Brain microvascular endothelial cell (primary cell): ENCODE data around the gene PRPF40B.

ENCODE experiments used
- DNase-seq: peaks from one replicate; pipeline ENCODE4 v3.0.0-alpha.2; 2020
- H3K27ac ChIP-seq: fragments of 250-450 bp; sonication (Bioruptor Pico); 2 replicates; pipeline ENCODE4 v1.5.1; 2020; ENCODE audit warnings: mild to moderate bottlenecking, moderate library complexity
- H3K27me3 ChIP-seq: fragments of 250-450 bp; sonication (Bioruptor Pico); replicated peaks from 2 replicates; pipeline ENCODE4 v1.5.1; 2020; ENCODE audit warnings: mild to moderate bottlenecking
- H3K36me3 ChIP-seq: fragments of 250-450 bp; sonication (Bioruptor Pico); replicated peaks from 2 replicates; pipeline ENCODE4 v1.5.1; 2020; ENCODE audit warnings: mild to moderate bottlenecking
- H3K4me3 ChIP-seq: 2 replicates; pipeline ENCODE4 v1.5.1; 2011; ENCODE audit warnings: low read depth, mild to moderate bottlenecking, control low read depth, low read length, moderate library complexity
- CTCF ChIP-seq: IDR thresholded peaks from 2 replicates; pipeline ENCODE4 v1.5.1; 2011; ENCODE audit warnings: low read depth, mild to moderate bottlenecking, moderate library complexity, low read length, control low read depth, inconsistent platforms; ENCODE audit errors: missing control alignments
- in situ Hi-C: cut with HindIII; loops from 2 replicates; pipeline ENCODE4 v1.10.0; 2017; ENCODE audit warnings: low sequenced_read_pairs, low pct_ligation_motif_present

Gene PRPF40B

GRCh38 chr12:49655595-49656236 is 32.4 kb downstream of the PRPF40B start:
- no peak overlapping the region for H3K4me3 ChIP-seq
- TF ChIP-seq CTCF: no peak
- DNase-seq: no peak
- no peaks in the 10 kb centered on the region for H3K27me3 ChIP-seq
- no peak overlapping the region for H3K27ac ChIP-seq
- in situ Hi-C loops: no loop called here
- H3K36me3 ChIP-seq: peaks cover 86% of the 10 kb centered on the region

GRCh38 chr12:49658276-49658675 is 34.9 kb downstream of the PRPF40B start:
- H3K36me3 ChIP-seq: peaks cover 70% of the 10 kb centered on the region
- no peak for TF ChIP-seq CTCF
- in situ Hi-C loops: no loop called here
- DNase-seq: no peak
- no peaks in the 10 kb centered on the region for H3K27me3 ChIP-seq
- H3K4me3 ChIP-seq: no peak overlapping the region
- no peak overlapping the region for H3K27ac ChIP-seq

GRCh38 chr12:49659753-49660152 is 36.4 kb downstream of the PRPF40B start:
- Histone ChIP-seq H3K4me3 (no peak overlapping the region), H3K27me3 (no peaks in the 10 kb centered on the region), H3K36me3 (peaks cover 58% of the 10 kb centered on the region), H3K27ac (no peak overlapping the region)
- no peak for DNase-seq
- no peak for TF ChIP-seq CTCF
- in situ Hi-C loops: no loop called here

GRCh38 chr12:49661191-49661590 is 37.8 kb downstream of the PRPF40B start:
- Histone ChIP-seq H3K27ac (no peak overlapping the region), H3K27me3 (no peaks in the 10 kb centered on the region), H3K4me3 (no peak overlapping the region), H3K36me3 (peaks cover 51% of the 10 kb centered on the region)
- in situ Hi-C loops: no loop called here
- DNase-seq: no peak
- TF ChIP-seq CTCF: no peak

- Histone ChIP-seq H3K27ac (no peak overlapping the region), H3K27me3 (no peaks in the 10 kb centered on the region), H3K4me3 (no peak overlapping the region), H3K36me3 (peaks cover 46% of the 10 kb centered on the region)
- no peak for DNase-seq
- in situ Hi-C loops: no loop called here
- TF ChIP-seq CTCF: no peak
Observed at GRCh38 chr12:49661746-49662145, 38.4 kb downstream of the PRPF40B start.

GRCh38 chr12:49662998-49663843 is 39.9 kb downstream of the PRPF40B start:
- TF ChIP-seq CTCF: no peak
- no peaks in the 10 kb centered on the region for H3K27me3 ChIP-seq
- peaks cover 31% of the 10 kb centered on the region for H3K36me3 ChIP-seq
- in situ Hi-C loops: no loop called here
- peak overlapping the region; percentile 80 for H3K27ac ChIP-seq
- DNase-seq: peak; percentile 87
- no peak overlapping the region for H3K4me3 ChIP-seq
